HG02798 (cell line): Measurements from ENCODE around the gene DNAJB1.
"Not testable (repeated sequence)": the region's sequence is repeated elsewhere in the genome, so short reads cannot be mapped to it uniquely, and the experiment has no call there.

Experiments
- ATAC-seq: cut with Tn5 transposase; IDR thresholded peaks from one replicate; pipeline ENCODE4 v1.9.1; 2021; ENCODE audit warnings: mild to moderate bottlenecking; ENCODE audit not compliant: unreplicated experiment, poor library complexity

The DNAJB1 gene

DNA sequence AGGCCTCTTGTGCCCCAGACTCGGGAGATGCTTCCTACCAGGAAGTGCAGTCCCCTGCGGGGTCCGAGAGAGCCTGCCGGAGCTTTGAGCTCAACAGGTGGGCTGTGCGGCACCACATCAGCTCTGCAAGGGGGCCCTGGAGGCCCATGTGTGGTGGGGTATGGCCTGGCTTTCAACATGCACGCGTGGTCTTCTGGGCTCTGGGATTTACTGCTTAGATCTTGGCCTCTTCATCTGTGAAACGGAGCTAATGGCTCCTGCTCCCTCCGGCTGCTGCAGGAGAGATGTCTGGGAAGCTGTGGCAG is 35.7 kb upstream of the DNAJB1 start:
- no peak for ATAC-seq

DNA sequence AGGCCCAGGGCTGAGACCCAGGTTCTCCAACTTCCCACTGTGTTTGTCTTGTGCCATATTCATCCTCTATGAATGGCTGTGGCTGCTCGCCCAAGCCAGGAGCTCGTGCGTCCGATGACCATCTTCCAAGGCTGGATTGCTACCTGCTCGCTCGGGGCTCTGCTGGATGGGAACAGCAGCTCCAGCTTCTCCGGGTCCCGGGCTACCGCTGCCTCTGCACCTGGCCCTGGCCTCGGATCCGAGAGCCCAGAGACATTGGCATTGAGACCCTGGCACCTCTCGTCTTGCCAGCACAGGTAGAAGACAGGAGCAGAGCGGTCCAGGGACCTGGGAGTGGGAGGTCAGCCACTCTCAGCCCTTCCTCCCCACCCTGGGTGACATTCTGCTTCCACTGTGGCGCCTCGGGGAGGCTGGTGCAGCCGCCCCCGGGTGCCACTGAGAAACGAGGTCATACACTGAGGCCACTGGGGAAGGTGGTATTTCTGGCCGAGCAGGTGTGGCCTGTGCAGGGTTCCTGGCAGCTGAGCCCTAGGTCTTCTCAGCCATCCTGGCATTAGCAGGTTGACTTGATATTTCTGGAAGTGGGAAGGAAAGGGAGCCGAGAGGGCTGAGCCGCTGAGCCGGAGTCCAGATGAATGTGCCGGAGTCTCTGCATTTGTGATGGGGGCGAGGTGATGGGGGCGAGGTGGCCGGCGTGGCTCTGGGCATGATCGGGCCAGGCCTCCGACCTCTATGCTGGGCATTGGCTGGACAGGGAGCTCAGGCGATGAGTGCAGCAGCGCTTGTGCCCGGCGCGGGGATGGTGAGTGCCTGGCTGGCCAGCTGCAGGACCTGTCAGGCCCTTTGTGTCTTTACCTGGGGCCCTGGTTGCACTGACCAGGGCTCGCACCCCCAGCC is 35.1 kb upstream of the DNAJB1 start:
- ATAC-seq, result no peak

DNA sequence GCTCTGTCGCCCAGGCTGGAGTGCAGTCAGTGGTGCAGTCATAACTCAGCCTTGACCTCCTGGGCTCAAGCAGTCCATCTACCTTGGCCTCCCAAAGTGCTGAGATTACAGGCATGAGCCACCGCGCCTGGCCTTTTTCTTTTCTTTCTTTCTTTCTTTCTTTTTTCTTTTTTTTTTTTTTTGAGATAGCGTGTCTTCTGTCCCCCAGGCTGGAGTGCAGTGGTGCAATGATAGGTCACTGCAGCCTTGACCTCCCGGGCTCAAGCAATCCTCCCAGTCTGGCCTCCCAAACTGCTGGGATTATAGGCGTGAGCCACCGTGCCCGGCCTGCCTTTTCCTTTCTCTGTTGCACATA is 33.8 kb upstream of the DNAJB1 start:
- not testable (repeated sequence) for ATAC-seq

DNA sequence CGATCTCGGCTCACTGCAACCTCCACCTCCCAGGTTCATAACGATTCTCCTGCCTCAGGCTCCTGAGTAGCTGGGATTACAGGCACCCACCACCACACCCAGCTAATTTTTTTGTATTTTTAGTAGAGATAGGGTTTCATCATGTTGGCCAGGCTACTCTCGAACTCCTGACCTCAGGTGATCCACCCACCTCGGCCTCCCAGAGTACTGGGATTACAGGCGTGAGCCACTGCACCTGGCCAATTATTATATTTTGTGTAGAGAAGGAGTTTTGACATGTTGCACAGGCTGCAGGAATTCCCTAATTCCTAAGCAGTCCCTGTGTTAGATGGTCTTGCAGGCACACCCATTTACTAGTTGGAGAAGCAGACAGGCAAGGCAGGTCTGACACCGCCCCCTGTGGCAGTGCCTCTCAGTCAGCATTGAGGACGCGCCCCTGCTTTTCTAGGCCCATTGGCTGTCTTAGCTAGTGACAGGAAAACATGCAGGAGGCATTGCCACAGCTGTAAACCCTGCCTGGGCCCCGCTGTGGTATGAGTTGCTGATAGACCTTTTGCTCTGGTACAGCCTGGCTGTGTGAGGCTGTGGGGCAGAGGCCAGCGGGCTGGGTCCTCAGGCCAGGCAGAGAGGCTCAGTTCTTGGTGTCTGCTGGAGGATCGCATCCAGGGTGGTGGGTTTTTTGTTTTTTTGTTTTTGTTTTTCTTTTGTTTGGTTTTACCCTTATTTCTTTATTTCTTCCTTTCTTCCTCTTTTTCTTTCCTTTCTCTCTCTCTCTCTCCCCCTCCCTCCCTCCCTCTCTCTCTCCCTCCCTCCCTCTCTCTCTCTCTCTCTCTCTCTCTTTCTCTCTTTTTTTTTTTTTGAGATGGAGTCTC is 33.2 kb upstream of the DNAJB1 start:
- ATAC-seq, result not testable (repeated sequence)

DNA sequence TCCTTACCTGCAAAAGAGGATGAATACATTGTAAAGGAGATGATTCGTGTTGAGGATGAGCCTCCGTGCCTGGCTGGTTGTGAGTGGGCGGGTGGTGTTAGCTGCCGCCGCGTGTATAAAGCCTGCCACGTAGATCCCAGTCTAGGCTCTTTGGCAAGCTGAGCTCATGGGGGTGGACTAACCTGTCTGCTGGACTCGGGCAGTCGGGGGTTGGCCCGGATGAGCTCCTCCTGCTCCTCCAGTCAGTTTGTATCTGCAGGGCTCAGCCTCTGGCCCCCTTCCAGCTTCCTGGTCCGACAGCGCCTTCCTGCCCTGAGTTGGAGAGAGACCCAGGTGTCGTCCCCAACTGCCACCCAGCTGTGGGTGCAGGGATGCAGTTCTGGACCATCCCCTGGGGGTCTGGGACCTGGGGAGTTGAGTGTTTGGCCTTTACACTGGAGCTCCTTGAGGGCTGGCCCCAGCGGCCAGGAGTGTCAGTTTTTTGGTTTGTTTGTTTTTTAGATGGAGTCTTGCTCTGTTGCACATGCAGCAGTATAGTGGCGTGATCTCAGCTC is 32.1 kb upstream of the DNAJB1 start:
- no peak for ATAC-seq

DNA sequence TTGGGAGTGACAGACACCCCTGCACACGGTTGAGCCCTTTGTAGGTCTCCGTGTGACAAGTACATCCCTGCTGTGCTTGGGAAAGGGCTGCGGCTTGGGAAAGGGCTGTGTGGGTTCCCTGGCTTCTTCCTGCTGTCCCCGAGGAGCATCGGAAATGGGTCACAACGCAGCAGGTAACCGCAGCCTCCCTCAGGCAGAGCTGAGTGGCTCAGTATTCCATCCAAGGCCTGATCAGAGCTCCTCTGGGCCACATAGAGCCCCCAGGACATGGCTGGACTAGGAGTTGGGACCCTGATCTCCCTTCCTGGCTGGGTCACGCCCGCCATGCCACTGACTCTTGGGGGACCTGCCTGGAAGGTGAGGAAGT is 27.5 kb upstream of the DNAJB1 start:
- ATAC-seq, result no peak

DNA sequence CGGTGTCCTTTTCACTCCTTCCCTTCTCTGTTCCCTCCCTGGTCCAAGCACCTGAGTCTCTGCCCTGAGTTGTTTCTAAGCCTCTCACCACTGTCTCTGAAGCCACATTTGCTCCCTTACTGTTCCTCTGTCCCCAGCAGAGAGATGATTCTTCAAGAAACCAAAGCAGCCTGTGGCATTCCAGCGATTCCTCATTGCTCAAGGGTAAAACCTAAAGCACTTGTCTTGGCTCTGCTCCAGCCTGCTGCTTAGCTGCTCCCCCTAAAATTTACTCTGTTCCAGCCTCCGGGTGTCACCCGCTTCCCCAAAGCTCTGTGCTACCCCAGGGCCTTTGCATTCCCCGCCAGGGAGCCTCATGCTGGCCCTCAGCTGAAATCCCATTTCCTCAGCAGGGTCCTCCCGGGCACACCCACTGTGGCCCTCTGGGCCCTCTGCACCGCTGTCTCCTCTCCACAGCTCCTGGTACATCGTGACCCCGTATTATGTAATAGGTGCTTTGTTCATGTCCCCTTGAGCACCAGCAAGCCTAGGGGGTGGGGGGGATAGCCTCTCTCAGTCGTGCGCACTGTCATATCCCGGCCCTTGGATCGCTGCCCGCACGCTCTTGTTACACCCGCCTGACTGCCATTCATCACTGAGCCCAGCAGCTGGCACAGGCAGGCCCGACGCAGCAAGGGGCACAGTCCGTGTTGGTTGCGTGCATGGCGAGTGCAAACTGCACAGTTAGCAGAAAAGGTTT is 26.9 kb upstream of the DNAJB1 start:
- no peak for ATAC-seq

DNA sequence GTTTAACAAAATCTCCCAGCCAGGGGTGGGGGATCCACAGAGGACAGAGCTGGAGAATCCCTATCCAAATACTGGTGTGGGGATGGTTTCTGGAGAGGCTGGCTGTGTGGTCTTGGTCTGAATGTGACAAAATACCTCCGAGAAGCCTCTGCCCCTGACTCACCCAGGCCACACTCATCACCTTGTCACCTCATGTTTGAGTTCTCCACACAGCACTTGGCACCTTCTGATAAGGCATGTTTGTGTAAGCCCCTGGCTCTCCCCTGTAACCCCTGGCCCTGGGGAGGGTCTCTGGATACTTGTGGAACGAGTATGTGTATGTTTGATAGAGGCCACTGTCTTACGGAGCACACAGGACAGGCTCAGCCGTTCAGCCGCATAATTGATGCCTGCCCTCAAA is 25.9 kb upstream of the DNAJB1 start:
- ATAC-seq, result no peak

DNA sequence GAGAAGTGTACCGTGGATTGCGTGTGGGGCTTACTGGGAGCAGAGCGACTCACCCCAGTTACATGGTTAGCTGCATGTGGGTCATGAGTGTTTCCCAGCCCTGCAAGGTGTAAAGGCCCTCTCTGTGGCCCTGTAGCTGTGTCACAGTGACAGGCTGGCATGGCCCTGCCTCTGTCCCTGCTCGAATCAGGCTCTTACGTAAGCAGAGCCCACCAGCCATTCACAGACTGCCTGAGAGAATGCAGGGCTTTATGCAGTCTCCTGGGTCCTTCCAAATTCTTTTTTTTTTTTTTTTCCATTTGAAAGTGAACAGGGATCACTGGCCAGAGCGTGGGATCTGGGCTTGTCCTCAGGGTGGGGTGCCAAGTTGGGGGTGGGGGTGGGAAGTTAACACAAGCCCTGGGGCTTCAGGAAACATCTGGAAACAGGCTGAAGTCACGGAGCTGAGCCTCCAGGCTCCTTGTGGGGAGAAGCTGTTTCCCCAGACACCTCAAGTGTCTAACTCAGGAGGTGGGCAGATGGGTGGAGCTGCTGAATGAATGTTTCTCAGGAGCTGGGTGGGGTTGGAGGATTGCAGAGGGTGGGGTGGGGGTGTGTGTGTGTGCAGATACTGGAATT is 24.6 kb upstream of the DNAJB1 start:
- no peak for ATAC-seq

DNA sequence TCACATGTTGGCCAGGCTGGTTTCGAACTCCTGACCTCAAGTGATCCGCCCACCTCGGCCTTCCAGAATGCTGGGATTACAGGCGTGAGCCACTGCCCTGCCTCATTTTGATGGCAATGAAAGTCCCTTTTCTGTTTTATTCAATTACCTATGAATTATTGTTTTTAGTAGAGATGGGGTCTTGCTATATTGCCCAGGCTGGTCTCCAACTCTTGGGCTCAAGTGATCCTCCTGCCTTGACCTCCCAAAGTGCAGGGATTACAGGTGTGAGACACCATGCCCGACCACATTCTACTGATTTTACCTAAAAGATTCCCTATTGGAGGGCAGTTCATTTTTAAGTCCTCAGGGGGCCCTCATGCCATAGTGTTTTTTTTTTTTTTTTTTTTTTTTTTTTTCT is 23.8 kb upstream of the DNAJB1 start:
- ATAC-seq, result not testable (repeated sequence)

DNA sequence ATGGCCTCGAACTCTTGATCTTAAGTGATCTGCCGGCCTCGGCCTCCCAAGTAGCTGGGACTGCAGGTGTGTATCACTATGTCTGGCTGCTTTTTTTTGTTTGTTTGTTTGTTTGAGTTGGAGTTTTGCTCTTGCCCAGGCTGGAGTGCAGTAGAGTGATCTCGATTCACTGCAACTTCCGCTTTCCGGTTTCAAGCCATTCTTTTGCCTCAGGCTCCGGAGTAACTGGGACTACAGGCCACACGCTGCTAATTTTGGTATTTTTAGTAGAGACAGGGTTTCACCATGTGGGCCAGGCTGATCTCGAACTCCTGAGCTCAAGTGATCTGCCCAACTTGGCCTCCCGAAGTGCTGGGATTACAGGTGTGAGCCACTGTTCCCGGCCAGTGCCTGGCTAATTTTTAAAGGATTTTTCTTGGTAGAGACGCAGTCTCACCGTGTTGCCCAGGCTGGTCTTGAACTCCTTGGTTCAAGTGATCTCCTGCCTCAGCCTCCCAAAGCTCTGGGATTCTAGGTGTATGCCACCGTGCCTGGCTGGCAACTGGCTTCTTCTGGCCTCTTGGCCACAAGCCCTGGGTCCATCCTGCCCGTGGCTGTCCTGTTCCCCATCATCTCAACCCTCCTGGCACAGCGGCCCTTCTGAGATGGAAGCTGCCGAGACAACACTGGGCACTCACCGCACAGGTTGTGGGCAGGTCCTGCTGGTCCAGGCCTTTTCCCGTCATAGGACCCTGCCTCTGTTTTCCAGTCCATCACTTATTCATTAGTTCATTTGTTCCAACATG is 22.7 kb upstream of the DNAJB1 start:
- no peak for ATAC-seq

DNA sequence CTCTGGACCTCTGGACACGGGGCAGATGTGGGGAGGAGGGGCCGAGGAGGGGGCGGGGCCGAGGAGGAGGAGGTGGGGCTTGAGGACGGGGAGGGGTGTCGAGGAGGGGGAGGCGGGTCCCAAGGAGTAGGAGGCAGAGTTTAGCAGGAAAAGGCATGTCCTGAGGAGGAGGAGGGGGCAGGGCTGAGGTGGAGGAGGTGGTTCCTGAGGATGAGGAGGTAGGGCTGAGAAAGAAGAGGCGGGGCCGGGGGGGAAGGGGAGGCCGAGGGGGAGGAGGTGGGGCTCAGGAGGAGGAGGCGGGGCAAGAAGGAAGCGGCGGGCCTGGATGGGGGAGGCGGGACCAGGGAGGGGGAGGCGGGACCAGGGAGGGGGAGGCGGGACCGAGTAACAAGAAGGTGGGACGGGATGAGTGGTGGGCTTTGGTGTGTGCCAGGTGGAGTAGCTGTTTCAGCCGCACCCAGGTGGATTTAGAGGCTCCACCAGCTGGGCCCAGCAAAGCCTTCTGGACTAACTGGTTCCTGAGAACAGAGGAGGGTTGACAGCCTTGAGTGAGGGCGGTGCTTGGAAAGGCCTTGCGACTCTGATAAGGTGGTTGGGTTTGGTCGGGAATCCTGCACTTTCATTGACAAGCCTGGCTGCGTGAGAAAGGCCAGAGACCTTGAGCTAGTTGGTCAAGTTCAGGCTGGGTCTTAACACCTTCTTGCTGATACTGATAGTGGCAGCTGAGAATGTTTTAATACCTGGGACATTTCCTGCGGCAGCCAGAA is 18.9 kb upstream of the DNAJB1 start:
- no peak for ATAC-seq

DNA sequence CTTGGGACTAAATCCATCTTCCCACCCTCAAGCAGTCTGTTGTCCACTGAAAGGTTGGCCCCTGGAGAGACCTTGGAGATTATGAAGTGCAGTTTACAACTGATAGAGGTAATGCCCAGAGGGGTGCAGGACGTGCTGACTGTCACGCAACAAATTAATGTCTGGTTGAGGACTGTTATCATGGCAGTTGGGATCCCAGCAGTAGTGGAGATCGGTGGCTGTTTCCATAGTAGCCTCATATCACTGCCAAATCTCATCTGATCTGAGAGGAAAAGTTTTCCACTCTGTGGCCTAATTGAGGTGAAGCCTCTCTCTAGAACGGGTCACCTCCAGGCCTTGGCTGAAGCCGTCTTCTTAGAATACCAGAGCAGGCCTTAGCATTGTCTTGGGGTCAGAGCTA is 15.3 kb upstream of the DNAJB1 start:
- ATAC-seq, result no peak

DNA sequence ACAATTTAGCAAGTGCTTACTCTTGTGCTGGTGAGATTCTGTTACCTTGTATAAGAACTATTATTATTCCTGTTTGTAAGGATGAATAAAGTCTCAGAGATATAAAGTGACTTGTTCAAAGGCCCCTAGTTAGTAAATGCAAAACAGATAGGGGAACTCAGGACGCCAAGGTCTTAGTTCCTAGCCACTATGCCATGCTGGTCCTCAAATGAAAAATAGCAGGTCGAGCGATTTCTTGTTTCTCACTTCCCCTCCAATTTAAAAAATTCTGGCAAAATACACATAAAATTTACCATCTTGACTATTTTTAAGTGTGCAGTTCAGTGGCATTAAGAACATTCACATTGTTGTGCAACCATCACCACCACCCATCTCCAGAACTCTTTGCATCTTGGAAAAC is 12.3 kb upstream of the DNAJB1 start:
- no peak for ATAC-seq

DNA sequence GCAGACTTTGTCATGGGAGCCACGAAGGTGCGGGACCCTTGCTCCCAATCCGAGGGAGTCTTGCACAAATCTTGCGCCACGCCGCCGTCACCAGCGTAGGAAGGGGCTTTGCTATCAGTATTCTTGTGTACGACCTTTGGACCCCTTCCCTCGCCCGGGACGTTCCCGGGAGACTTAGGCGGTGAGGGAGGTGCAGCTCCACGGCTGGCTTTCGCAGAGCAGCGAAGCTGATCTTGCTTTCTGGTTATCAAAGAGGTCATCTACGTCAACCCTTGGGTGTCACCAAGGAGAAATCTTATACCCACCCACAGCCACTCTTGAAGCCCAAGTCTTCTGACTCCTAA is 11.8 kb upstream of the DNAJB1 start:
- no peak for ATAC-seq

DNA sequence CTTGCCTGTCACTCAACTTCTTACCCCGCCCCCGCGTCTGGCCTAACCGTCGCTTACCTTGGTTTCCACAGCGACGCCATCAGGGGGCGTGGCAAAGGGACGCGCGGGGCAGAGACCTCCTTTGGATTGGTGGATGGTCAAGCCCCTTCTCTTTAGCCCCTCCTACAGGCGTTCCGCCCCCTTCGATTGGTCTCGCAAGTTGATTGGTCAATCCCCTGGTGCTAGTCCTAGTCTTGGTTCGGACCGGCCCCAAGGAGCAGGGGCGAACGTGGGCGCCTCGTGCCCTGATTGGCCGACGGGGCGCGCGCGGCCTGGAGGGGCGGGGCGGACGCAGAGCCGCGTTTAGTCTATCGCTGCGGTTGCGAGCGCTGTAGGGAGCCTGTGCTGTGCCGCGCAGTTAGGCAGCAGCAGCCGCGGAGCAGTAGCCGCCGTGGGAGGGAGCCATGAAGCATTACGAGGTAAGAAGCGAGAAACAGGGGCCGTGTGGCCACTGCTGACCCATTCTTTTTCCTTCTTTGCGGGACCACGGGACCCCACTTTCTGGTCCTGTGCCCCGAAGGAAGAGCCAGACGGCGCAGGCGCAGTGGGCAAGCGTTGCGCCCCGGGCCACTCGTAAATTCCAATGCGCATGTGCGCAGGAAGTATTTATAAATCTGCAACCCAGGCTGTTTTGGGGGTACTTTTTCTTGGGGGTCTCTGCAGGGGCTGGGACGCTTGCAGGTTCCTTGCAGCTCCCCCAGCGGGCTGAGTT is 11.2 kb upstream of the DNAJB1 start, which contains the start of gene TECR:
Gene TECR (plus strand): TSS at position 341 of the 751 bp plus-strand sequence. CDS start 103 bp downstream, at position 444.
- peak; percentile 97 for ATAC-seq

DNA sequence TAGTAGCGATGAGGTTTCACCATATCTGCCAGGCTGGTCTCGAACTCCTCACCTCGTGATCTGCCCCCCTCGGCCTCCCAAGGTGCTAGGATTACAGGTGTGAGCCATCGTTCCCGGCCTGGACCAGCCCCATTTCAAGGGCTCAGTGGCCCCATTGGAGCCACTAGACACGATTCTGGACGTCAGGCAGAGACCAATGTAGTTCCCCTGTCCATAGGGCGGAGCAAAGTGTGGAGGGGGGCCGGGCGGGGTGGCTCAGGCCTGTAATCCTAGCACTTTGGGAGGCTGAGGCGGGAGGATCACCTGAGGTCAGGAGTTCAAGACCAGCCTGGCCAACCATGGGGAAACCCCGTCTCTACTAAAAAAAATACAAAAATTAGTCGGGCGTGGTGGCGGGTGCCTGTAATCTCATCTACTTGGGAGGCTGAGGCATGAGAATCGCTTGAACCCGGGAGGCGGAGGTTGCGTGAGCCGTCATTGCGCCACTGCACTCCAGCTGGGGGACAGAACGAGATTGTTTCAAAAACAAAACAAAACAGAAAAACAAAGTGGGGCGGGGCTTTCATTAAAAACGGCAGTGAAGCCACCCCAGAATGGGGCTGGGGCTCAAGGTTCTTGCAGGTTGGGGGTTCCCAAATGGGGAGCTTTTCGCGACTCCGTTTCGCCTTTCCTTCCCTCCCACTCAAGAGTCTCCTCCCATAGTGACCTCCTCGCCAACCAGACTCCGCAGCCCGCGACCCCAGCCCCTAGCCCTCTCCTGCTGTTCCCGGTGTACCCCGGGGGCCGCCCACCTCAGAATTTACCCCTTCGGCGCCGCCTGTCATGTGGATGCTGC is 10.4 kb upstream of the DNAJB1 start:
- no peak for ATAC-seq
